HL-60 (cell line): ENCODE measurements around the gene MAGEB6B.
"Not testable (repeated sequence)": the region's sequence is repeated elsewhere in the genome, so short reads cannot be mapped to it uniquely, and the experiment has no call there.

Experiments used
- DNase-seq, 2 experiments: peaks; one replicate each; pipeline ENCODE4 v3.0.0-alpha.2; 2010 to 2020; ENCODE audit warnings: low read depth in 1 of 2, low spot score in 1 of 2
- H3K27ac ChIP-seq: fragments of 250-450 bp; sonication (Bioruptor Pico); replicated peaks from 2 replicates; pipeline ENCODE4 v1.5.1; 2020; ENCODE audit warnings: mild to moderate bottlenecking, moderate library complexity
- H3K27me3 ChIP-seq: fragments of 250-450 bp; sonication (Bioruptor Pico); 2 replicates; pipeline ENCODE4 v1.5.1; 2021; ENCODE audit warnings: mild to moderate bottlenecking, moderate library complexity; ENCODE audit not compliant: insufficient read depth, poor library complexity, severe bottlenecking
- H3K4me3 ChIP-seq: replicated peaks from 2 replicates; pipeline ENCODE4 v1.5.1; 2011; ENCODE audit warnings: mild to moderate bottlenecking, control low read depth, low read length; ENCODE audit not compliant: insufficient read depth
- GABPA ChIP-seq: IDR thresholded peaks from 2 replicates; pipeline ENCODE4 v1.6.1; 2012; ENCODE audit warnings: low read depth
- POLR2AphosphoS5 ChIP-seq: IDR thresholded peaks from 2 replicates; pipeline ENCODE4 v1.6.1; 2012; ENCODE audit warnings: low read depth
- SPI1 ChIP-seq: IDR thresholded peaks from 2 replicates; pipeline ENCODE4 v1.6.1; 2012; ENCODE audit warnings: low read depth, mild to moderate bottlenecking, borderline replicate concordance
- TF ChIP-seq, protein P1 (sequence below): IDR thresholded peaks from one replicate; pipeline ENCODE4 v1.5.1; 2011; ENCODE audit warnings: low read length, control low read depth, inconsistent platforms; ENCODE audit not compliant: insufficient read depth
- TF ChIP-seq, protein P2 (sequence below): IDR thresholded peaks from 2 replicates; pipeline ENCODE4 v1.6.1; 2012; ENCODE audit warnings: low read depth; ENCODE audit not compliant: insufficient replicate concordance

MAGEB6B gene

DNA sequence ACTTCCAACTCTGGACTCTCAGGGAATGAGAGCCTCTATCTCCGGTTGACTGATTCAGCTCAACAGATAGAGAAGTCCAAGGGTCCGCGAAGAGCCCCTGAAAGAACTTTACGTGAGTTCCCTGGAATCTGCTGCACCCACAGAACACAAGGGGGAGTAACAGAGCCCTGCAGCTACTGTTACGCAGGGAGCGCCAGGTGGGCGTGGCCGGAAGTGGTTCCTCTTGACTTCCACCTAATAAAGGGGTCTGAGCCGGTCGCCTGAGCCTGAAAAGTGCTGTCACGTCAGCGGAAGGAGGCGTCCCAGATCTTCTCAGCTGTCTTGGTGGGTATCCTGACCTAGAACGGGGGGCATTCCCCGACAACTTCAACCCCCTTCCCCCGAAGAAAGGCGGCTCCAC lies 31.8 kb downstream of the MAGEB6B start, which contains the start of gene MAGEB6:
TSS of gene MAGEB6 (plus strand) at position 237 of the 400 bp plus-strand sequence. CDS start 1,407 bp downstream, outside the sequence.
- no peak for DNase-seq
- H3K27me3 ChIP-seq, result no peaks in the 10 kb centered on the region

DNA sequence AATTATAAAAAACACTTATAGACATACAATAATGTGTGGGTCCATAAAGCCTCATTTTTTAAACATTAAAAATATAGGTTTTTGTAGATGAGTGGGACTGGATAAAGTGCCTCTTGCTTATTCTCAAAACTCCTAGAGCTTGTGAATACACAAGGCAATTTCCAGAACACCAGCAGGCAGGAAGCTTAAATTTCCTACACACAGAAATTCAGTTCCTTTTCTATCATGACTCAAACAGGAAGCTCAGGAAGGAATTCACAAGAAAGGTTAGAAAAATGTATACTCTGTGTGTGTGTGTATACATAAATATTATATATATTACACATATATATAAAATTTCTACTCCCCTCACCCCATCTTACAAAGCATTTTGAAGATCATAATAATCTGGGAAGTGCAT lies 43.2 kb downstream of the MAGEB6B start:
- Histone ChIP-seq H3K27ac (no peak overlapping the region), H3K27me3 (no peaks in the 10 kb centered on the region), H3K4me3 (no peak overlapping the region)
- TF ChIP-seq, protein P1, sequence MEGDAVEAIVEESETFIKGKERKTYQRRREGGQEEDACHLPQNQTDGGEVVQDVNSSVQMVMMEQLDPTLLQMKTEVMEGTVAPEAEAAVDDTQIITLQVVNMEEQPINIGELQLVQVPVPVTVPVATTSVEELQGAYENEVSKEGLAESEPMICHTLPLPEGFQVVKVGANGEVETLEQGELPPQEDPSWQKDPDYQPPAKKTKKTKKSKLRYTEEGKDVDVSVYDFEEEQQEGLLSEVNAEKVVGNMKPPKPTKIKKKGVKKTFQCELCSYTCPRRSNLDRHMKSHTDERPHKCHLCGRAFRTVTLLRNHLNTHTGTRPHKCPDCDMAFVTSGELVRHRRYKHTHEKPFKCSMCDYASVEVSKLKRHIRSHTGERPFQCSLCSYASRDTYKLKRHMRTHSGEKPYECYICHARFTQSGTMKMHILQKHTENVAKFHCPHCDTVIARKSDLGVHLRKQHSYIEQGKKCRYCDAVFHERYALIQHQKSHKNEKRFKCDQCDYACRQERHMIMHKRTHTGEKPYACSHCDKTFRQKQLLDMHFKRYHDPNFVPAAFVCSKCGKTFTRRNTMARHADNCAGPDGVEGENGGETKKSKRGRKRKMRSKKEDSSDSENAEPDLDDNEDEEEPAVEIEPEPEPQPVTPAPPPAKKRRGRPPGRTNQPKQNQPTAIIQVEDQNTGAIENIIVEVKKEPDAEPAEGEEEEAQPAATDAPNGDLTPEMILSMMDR, result no peak
- no peak for TF ChIP-seq SPI1
- TF ChIP-seq GABPA, result no peak
- TF ChIP-seq, protein P2, sequence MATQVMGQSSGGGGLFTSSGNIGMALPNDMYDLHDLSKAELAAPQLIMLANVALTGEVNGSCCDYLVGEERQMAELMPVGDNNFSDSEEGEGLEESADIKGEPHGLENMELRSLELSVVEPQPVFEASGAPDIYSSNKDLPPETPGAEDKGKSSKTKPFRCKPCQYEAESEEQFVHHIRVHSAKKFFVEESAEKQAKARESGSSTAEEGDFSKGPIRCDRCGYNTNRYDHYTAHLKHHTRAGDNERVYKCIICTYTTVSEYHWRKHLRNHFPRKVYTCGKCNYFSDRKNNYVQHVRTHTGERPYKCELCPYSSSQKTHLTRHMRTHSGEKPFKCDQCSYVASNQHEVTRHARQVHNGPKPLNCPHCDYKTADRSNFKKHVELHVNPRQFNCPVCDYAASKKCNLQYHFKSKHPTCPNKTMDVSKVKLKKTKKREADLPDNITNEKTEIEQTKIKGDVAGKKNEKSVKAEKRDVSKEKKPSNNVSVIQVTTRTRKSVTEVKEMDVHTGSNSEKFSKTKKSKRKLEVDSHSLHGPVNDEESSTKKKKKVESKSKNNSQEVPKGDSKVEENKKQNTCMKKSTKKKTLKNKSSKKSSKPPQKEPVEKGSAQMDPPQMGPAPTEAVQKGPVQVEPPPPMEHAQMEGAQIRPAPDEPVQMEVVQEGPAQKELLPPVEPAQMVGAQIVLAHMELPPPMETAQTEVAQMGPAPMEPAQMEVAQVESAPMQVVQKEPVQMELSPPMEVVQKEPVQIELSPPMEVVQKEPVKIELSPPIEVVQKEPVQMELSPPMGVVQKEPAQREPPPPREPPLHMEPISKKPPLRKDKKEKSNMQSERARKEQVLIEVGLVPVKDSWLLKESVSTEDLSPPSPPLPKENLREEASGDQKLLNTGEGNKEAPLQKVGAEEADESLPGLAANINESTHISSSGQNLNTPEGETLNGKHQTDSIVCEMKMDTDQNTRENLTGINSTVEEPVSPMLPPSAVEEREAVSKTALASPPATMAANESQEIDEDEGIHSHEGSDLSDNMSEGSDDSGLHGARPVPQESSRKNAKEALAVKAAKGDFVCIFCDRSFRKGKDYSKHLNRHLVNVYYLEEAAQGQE, result no peak
- DNase-seq, result no peak

More for the DNA sequence above, 31.8 kb downstream of the MAGEB6B start, which contains the start of gene MAGEB6:
- Histone ChIP-seq H3K4me3 (no peak within 1 kb of the TSS), H3K27ac (no peak within 1 kb of the TSS)
- TF ChIP-seq POLR2AphosphoS5 (no peak), GABPA (no peak), SPI1 (no peak)
- TF ChIP-seq, protein P2, result no peak
- TF ChIP-seq, protein P1, result no peak

DNA sequence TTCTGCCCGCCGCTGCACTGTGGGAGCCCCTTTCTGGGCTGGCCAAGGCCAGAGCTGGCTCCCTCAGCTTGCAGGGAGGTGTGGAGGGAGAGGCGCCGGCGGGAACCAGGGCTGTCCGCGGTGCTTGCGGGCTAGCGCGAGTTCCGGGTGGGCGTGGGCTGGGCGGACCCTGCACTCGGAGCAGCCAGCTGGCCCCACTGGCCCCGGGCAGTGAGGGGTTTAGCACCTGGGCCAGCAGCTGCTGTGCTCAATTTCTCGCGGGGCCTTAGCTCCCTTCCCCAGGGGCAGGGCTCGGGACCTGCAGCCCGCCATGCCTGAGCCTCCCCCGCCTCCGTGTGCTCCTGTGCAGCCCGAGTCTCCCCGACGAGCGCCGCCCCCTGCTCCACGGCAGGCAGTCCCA lies 44.3 kb downstream of the MAGEB6B start:
- H3K27ac ChIP-seq, DNase-seq, H3K27me3 ChIP-seq, H3K4me3 ChIP-seq: not testable (repeated sequence)

DNA sequence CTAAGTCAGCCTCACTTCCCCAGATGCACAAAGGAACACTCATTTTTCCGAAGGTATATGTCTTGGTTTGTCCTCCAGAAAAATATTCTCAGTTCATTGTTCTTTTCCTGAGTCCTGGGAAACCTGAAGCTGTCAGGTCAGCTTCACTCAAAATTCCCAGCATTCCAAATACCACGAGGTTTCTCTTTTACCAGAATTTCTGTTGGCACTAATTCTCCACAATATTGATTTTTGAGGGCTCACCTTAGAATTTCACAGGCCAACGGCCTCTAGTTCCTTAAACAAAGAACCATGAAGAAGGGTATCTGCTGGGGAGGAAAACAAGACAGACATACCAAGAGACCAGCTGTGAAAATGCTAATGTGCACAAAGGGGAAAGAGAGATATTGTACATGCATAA lies 47.6 kb downstream of the MAGEB6B start:
- DNase-seq, result no peak
- H3K27ac ChIP-seq, result no peak overlapping the region
- TF ChIP-seq, protein P2, result no peak
- no peak for TF ChIP-seq GABPA
- no peak for TF ChIP-seq SPI1
- TF ChIP-seq, protein P1, result no peak
- TF ChIP-seq POLR2AphosphoS5, result no peak
- H3K27me3 ChIP-seq, result no peaks in the 10 kb centered on the region
- H3K4me3 ChIP-seq, result no peak overlapping the region
